OCI-LY1 (cell line): ENCODE measurements around the gene TOP2A.

Experiments used
- H2AFZ ChIP-seq: fragments of 200-600 bp; sonication (generic), shearing (Covaris generic); 2 replicates; pipeline ENCODE4 v1.6.0; 2014; ENCODE audit warnings: antibody characterized with exemption, mild to moderate bottlenecking, low read length
- H3F3A ChIP-seq: fragments of 200-600 bp; sonication (generic), shearing (Covaris generic); 2 replicates; pipeline ENCODE4 v1.6.0; 2014; ENCODE audit warnings: mild to moderate bottlenecking, antibody characterized with exemption, low read length, moderate library complexity; ENCODE audit not compliant: insufficient read depth
- H3K27ac ChIP-seq: fragments of 200-600 bp; sonication (generic); 2 replicates; pipeline ENCODE4 v1.5.1; 2014; ENCODE audit warnings: low read length, mixed run types, mild to moderate bottlenecking, low read depth; ENCODE audit not compliant: poor library complexity, severe bottlenecking
- H3K27me3 ChIP-seq: fragments of 200-600 bp; sonication (generic); 2 replicates; pipeline ENCODE4 v1.6.0; 2014; ENCODE audit warnings: antibody characterized with exemption, mild to moderate bottlenecking, low read length, moderate library complexity; ENCODE audit not compliant: insufficient read depth
- H3K36me3 ChIP-seq: fragments of 200-600 bp; sonication (generic); 2 replicates; pipeline ENCODE4 v1.6.1; 2014; ENCODE audit warnings: mild to moderate bottlenecking, antibody characterized with exemption, low read length, moderate library complexity, mixed read lengths; ENCODE audit not compliant: insufficient read depth
- H3K4me1 ChIP-seq: fragments of 200-600 bp; sonication (generic); 2 replicates; pipeline ENCODE4 v1.5.1; 2014; ENCODE audit warnings: mild to moderate bottlenecking, low read length, moderate library complexity; ENCODE audit not compliant: insufficient read depth, severe bottlenecking
- H3K4me2 ChIP-seq: fragments of 200-600 bp; sonication (generic), shearing (Covaris generic); 2 replicates; pipeline ENCODE4 v1.6.1; 2014; ENCODE audit warnings: low read length
- H3K4me3 ChIP-seq: fragments of 200-600 bp; sonication (generic); 2 replicates; pipeline ENCODE4 v1.5.1; 2014; ENCODE audit warnings: low read length, low read depth, mild to moderate bottlenecking, mixed read lengths; ENCODE audit not compliant: poor library complexity, severe bottlenecking
- H3K79me2 ChIP-seq: fragments of 200-600 bp; shearing (Covaris generic); 2 replicates; pipeline ENCODE4 v1.6.1; 2016; ENCODE audit warnings: mixed run types, low read length, mixed read lengths; ENCODE audit not compliant: insufficient read depth
- H3K9ac ChIP-seq: fragments of 200-600 bp; sonication (generic), shearing (Covaris generic); 2 replicates; pipeline ENCODE4 v1.6.1; 2014; ENCODE audit warnings: mild to moderate bottlenecking, low read length, mixed read lengths
- H3K9me2 ChIP-seq: fragments of 200-600 bp; sonication (generic), shearing (Covaris generic); 2 replicates; pipeline ENCODE4 v1.6.1; 2014; ENCODE audit warnings: low read depth, mild to moderate bottlenecking, low read length, mixed read lengths
- H3K9me3 ChIP-seq: fragments of 200-600 bp; shearing (Covaris generic); 2 replicates; pipeline ENCODE4 v1.6.1; 2014; ENCODE audit warnings: low read length, mixed read lengths
- H4K20me1 ChIP-seq: fragments of 200-600 bp; sonication (generic), shearing (Covaris generic); 2 replicates; pipeline ENCODE4 v1.6.0; 2016; ENCODE audit warnings: mild to moderate bottlenecking, low read length; ENCODE audit not compliant: insufficient read depth
- CTCF ChIP-seq: fragments of 200-600 bp; sonication (generic), shearing (Covaris generic); IDR thresholded peaks from 2 replicates; pipeline ENCODE4 v1.5.1; 2017; ENCODE audit warnings: mild to moderate bottlenecking, antibody characterized with exemption, low read length, moderate library complexity, mixed read lengths
- EZH2 ChIP-seq: fragments of 200-600 bp; sonication (generic), shearing (Covaris generic); IDR thresholded peaks from 2 replicates; pipeline ENCODE4 v1.8.0; 2017; ENCODE audit warnings: borderline replicate concordance, mixed run types, mild to moderate bottlenecking, antibody characterized with exemption, low read length, moderate library complexity, mixed read lengths

The TOP2A gene

DNA sequence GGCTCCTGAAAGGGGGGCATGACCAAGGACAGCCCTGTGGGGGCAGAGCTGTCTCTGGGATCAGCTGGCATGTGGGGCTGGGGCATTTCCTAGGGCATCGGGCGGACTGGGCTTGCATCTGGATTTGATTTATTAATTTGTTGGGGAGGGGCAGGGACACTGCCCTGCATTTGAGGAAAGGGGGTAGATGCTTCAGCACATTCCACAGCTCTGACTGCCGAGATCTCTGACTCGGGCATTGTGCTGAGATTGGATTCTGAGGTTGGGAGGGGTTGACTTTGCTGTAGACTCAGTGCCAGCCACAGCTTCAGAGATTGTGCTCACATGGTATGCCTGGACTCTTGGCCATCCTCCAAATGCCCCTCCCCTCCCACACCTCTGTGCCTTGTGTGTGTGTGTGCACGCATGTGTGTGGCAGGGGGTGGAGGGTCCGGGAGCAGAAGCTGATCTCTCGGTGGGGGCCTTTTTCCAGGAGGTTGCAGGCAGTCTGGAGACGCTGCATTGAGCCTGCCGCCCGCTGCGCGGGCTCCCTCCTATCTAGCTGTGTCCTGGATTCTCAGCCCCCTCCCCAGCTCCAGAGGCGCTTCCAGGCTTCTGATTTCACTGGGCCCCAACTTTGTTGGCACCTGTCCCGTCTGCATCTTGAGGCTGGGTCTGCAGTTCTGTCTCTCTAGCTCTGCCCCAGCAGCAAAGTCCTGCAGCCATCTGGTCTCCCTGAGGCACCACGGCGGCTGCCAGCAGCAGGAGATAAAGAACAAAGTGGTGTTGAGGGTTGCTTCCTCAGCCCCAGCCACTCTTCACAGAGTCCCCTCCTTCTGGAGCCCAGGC, 40.5 kb upstream of the TOP2A start:
- H3K4me2 ChIP-seq = no peak overlapping the region
- H3K79me2 ChIP-seq = no peaks in the 10 kb centered on the region
- H3K27ac ChIP-seq = no peak overlapping the region
- H3K36me3 ChIP-seq = no peaks in the 10 kb centered on the region
- no peaks in the 10 kb centered on the region for H3K4me1 ChIP-seq
- no peaks in the 10 kb centered on the region for H3K9me3 ChIP-seq
- H3K9ac ChIP-seq = no peak overlapping the region
- H3K4me3 ChIP-seq = no peak overlapping the region
- H2AFZ ChIP-seq = no peak overlapping the region
- no peaks in the 10 kb centered on the region for H4K20me1 ChIP-seq
- peaks cover 6% of the 10 kb centered on the region for H3K27me3 ChIP-seq
- no peaks in the 10 kb centered on the region for H3K9me2 ChIP-seq
- no peaks in the 10 kb centered on the region for H3F3A ChIP-seq
- no peak for TF ChIP-seq CTCF

- H3F3A ChIP-seq = no peaks in the 10 kb centered on the region
- no peak overlapping the region for H2AFZ ChIP-seq
- no peaks in the 10 kb centered on the region for H3K9me2 ChIP-seq
- H3K27me3 ChIP-seq = peaks cover 6% of the 10 kb centered on the region
- H3K9me3 ChIP-seq = no peaks in the 10 kb centered on the region
- TF ChIP-seq CTCF (no peak), EZH2 (no peak)
- H3K4me1 ChIP-seq = no peaks in the 10 kb centered on the region
- no peak overlapping the region for H3K4me2 ChIP-seq
- no peaks in the 10 kb centered on the region for H3K79me2 ChIP-seq
- H3K36me3 ChIP-seq = no peaks in the 10 kb centered on the region
- H3K27ac ChIP-seq = no peak overlapping the region
- no peak overlapping the region for H3K4me3 ChIP-seq
- H3K9ac ChIP-seq = no peak overlapping the region
- H4K20me1 ChIP-seq = no peaks in the 10 kb centered on the region
Observed at GRCh38 chr17:40457369-40457768, 39.7 kb upstream of the TOP2A start.

- no peaks in the 10 kb centered on the region for H3K79me2 ChIP-seq
- H4K20me1 ChIP-seq = no peaks in the 10 kb centered on the region
- H3K4me2 ChIP-seq = no peak overlapping the region
- no peak overlapping the region for H3K4me3 ChIP-seq
- H3K4me1 ChIP-seq = no peaks in the 10 kb centered on the region
- peaks cover 9% of the 10 kb centered on the region for H3K27me3 ChIP-seq
- no peaks in the 10 kb centered on the region for H3K9me2 ChIP-seq
- TF ChIP-seq CTCF = no peak
- no peak for TF ChIP-seq EZH2
- no peak overlapping the region for H3K27ac ChIP-seq
- no peaks in the 10 kb centered on the region for H3K9me3 ChIP-seq
- no peaks in the 10 kb centered on the region for H3F3A ChIP-seq
- H3K36me3 ChIP-seq = no peaks in the 10 kb centered on the region
- no peak overlapping the region for H3K9ac ChIP-seq
- no peak overlapping the region for H2AFZ ChIP-seq
Observed at GRCh38 chr17:40456396-40456951, 38.8 kb upstream of the TOP2A start.
